ENCODE measurements around the gene PIM1. TPM values are rescaled to one million over a fixed set of nuclear protein-coding genes. Genes with fewer than 3 reads are reported as not detected.

PIM1 gene
- total and polyA plus RNA-seq, 9 of the 15 experiments (the other 6 are each of a cell fraction or from before 2014, with no cell fraction given): 19.0 to 789 (median 212) TPM

- no peak for TF ChIP-seq PCBP1 (IDR thresholded peaks at IDR 0.05; ENCODE audit: low read depth, low read length, poor library complexity, severe bottlenecking)
- TF ChIP-seq ATF2 (CRISPR knock-in tag; IDR thresholded peaks at IDR 0.05): no peak
- no peak for TF ChIP-seq PPARD (CRISPR knock-in tag; IDR thresholded peaks at IDR 0.05)
- peak; percentile 94 for TF ChIP-seq DMBX1 (CRISPR knock-in tag; IDR thresholded peaks at IDR 0.05; ENCODE audit: borderline replicate concordance)
- no peak for TF ChIP-seq ZFP36 (IDR thresholded peaks at IDR 0.05; ENCODE audit: low read depth, low read length, partially characterized antibody)
- peak; percentile 49 for TF ChIP-seq RBFOX2 (IDR thresholded peaks at IDR 0.05; ENCODE audit: low read depth, low read length)
- TF ChIP-seq ZNF239 (CRISPR knock-in tag; IDR thresholded peaks at IDR 0.05): no peak; the same call in 1 of the 2 replicates
- no peak for TF ChIP-seq U2AF2 (optimal IDR thresholded peaks at IDR 0.05; ENCODE audit: low read depth, low read length)
- no peak for TF ChIP-seq SP2 (IDR thresholded peaks at IDR 0.05; ENCODE audit: extremely low read depth, low read depth, low read length, poor library complexity, severe bottlenecking)
- TF ChIP-seq SIRT6 (IDR thresholded peaks at IDR 0.05; ENCODE audit: low read depth, low read length): no peak
- TF ChIP-seq E2F8 (IDR thresholded peaks at IDR 0.05; ENCODE audit: low read depth, partially characterized antibody): no peak
- TF ChIP-seq TRIM24 (IDR thresholded peaks at IDR 0.05): no peak
- no peak for TF ChIP-seq MITF (IDR thresholded peaks at IDR 0.05)
- no peak for TF ChIP-seq ZNF282 (CRISPR knock-in tag; IDR thresholded peaks at IDR 0.05)
- no peak for TF ChIP-seq EHMT2 (IDR thresholded peaks at IDR 0.05)
- TF ChIP-seq SMAD4 (CRISPR knock-in tag; conservative IDR thresholded peaks at IDR 0.05): peak; percentile 86
- TF ChIP-seq ETS2 (tag; IDR thresholded peaks at IDR 0.05; ENCODE audit: borderline replicate concordance, poor library complexity, severe bottlenecking): no peak
- no peak for TF ChIP-seq ZNF778 (CRISPR knock-in tag; IDR thresholded peaks at IDR 0.05)
- TF ChIP-seq ZKSCAN8 (CRISPR knock-in tag; IDR thresholded peaks at IDR 0.05): peak; percentile 47; the same call in 1 of the 2 replicates
- no peak for TF ChIP-seq CC2D1A (IDR thresholded peaks at IDR 0.05)
- TF ChIP-seq SRSF3 (IDR thresholded peaks at IDR 0.05; ENCODE audit: insufficient read depth, low read length): no peak
- no peak for TF ChIP-seq PHF8 (IDR thresholded peaks at IDR 0.05; ENCODE audit: borderline replicate concordance, low read length)
Observed at GRCh38 chr6:37187321-37188022, 17.5 kb downstream of the PIM1 start (continued).
